GM19455 (cell line): Measurements from ENCODE around the gene CRYL1.

Experiments used
- ATAC-seq: cut with Tn5 transposase; IDR thresholded peaks from one replicate; pipeline ENCODE4 v1.9.1; 2021; ENCODE audit not compliant: unreplicated experiment

Gene CRYL1

GRCh38 chr13:20402881-20403280 is 122.8 kb downstream of the CRYL1 start:
- ATAC-seq, result no peak

GRCh38 chr13:20401931-20402856 is 123.5 kb downstream of the CRYL1 start:
- ATAC-seq, result no peak

DNA sequence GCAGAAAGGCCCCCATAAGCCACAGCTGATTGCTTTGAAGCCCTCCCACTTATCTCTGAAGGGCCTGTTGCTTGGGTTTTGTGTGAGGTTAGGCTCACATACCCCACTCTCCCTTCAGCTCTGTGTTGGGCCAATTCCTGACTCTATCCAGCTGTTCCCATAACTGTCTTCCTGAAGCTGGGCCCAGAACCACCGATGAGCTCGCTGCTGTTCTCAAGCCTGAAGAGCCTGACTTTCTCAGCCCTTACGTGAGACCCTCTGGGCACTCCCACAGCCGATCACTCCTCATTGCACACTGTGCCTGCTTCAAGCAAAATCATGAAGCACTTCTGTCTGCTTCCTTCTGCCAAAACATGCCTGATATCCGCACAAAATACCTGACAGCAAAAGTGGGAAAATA is 124.1 kb downstream of the CRYL1 start:
- no peak for ATAC-seq

GRCh38 chr13:20400774-20401173 is 124.9 kb downstream of the CRYL1 start:
- no peak for ATAC-seq

DNA sequence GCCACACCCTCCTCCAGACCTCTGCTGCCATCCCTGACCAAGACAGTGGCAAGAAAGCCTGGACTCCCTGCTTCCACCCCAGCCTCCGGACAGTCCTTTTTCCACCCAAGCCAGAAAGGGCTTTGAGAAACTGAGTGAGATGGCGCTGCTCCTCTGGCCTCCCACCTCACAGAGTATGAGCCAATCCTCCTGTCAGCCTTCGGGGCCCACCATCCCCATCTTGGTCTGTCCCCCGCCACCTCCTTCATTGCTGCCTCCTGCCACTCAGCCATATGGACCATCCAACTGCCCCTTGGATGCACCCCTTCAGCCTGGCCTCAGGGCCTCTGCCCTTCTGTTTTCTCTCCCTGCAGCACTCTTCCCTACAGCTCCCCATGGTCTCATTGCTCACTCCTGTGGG is 125.7 kb downstream of the CRYL1 start:
- ATAC-seq, result no peak

GRCh38 chr13:20399515-20399914 is 126.1 kb downstream of the CRYL1 start:
- ATAC-seq, result no peak

DNA sequence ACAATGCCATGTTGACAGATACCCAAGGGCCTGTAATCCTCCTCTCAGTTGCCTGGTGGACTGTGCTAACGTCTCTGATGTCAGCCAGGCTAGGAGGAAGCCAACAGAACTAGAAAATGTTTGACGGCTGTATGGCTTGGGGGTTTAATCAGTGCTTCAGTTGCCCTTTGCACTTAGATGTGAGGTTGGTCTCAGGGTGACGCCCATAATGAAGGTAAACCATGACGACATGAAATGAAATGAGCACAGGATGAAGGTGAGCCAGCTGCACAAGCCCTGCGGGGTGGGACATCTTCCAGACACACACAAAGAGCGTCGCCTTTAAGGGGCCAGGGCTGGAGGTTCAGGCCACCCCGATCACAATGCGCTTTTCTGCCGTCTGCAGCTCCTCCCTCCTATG is 127.2 kb downstream of the CRYL1 start:
- ATAC-seq, result no peak

DNA sequence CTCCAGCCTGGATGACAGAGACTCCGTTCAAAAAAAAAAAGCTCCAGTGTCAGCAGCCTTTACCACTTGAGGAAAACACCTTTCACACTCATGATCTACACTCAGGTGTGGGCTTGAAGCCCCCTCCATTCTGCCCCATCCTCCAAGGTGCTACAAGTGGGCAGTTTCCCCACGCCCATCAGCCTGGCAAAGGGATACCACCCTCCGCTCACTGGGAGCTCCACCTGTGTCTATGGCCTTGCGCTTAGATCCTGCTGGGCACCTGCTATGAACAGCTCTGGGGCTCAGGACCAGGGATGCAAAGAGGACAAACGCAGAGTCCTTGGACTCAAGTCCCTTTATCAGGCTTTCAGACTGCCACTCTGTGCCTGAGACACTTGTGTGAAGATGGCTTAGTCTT is 127.8 kb downstream of the CRYL1 start:
- ATAC-seq, result no peak

- no peak for ATAC-seq
Measured at GRCh38 chr13:20395061-20395916, 130.4 kb downstream of the CRYL1 start.

- no peak for ATAC-seq
Measured at GRCh38 chr13:20394506-20394905, 131.2 kb downstream of the CRYL1 start.

- ATAC-seq, result no peak
Measured at GRCh38 chr13:20394169-20394501, 131.5 kb downstream of the CRYL1 start.

- no peak for ATAC-seq
Measured at GRCh38 chr13:20393273-20394168, 132.1 kb downstream of the CRYL1 start.

GRCh38 chr13:20392530-20392929 is 133.1 kb downstream of the CRYL1 start:
- ATAC-seq, result no peak

- no peak for ATAC-seq
Measured at GRCh38 chr13:20391597-20392452, 133.8 kb downstream of the CRYL1 start.

- ATAC-seq, result no peak
Measured at GRCh38 chr13:20390526-20391175, 135.0 kb downstream of the CRYL1 start.

GRCh38 chr13:20389696-20390525 is 135.7 kb downstream of the CRYL1 start:
- ATAC-seq, result no peak

- no peak for ATAC-seq
Measured at GRCh38 chr13:20388184-20388583, 137.5 kb downstream of the CRYL1 start.

- ATAC-seq, result no peak
Measured at GRCh38 chr13:20387441-20387971, 138.2 kb downstream of the CRYL1 start.
